GM20000 (cell line): ENCODE data around the gene PPFIA4.

Experiments
- DNase-seq: peaks from one replicate; pipeline ENCODE4 v3.0.0; 2012; ENCODE audit warnings: low spot score
- CTCF ChIP-seq: IDR thresholded peaks from 2 replicates; pipeline ENCODE4 v1.5.1; 2012; ENCODE audit warnings: mild to moderate bottlenecking, control low read depth; ENCODE audit errors: extremely low read depth, missing control alignments

PPFIA4 gene

GRCh38 chr1:203100516-203100869 lies 74.2 kb downstream of the PPFIA4 start:
- DNase-seq = no peak
- no peak for TF ChIP-seq CTCF

- no peak for TF ChIP-seq CTCF
- DNase-seq = no peak
Measured at GRCh38 chr1:203101813-203102634, 75.7 kb downstream of the PPFIA4 start.

DNA sequence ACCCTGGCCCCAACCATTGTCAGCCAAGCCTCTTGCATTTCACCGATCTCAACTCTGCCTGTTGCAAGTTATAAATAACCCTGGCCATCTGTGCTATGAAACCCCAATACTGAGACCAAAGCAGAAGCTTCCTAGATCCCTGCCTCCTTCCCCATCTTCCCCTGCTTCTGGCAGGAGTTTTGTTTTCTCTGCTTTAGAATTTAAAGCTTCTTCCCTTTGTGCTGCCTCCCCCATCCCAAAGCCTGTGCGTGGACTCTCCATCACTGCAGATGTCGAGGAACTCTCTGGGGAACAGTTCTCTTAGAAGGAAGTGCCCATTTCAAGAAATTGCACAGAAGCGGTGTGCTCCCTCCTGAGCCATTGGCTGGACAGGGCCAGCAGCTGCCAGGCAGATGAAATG lies 76.9 kb downstream of the PPFIA4 start:
- TF ChIP-seq CTCF = no peak
- no peak for DNase-seq

DNA sequence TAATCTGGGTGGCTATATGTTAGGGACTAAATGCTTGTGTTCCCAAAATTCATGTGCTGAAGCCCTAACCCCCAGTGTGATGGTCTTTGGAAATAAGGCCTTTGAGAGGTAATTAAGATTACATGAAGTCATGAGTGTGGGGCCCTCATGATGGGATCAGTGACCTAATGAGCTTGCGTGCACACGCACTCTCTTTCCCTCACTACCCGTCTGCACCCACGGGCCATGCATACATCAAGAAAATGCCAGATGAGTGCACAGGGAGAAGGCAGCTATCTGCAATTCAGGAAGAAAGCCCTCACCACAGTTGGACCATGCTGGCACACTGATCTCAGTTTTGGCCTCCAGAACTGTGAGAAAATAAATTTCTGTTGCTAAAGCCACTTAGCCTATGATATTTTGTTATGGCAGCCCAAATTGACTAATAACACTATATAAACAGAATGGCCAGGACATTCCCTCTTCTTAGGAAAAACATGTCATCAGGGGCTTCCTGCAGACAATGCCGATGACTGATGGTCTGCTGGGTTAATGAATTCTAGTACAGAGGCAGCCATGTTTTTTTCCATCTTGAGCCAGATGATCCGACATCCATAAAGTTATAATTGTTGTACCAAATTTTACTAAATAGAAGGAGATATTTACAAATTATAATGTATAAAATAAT lies 77.7 kb downstream of the PPFIA4 start:
- DNase-seq = no peak
- TF ChIP-seq CTCF = no peak

DNA sequence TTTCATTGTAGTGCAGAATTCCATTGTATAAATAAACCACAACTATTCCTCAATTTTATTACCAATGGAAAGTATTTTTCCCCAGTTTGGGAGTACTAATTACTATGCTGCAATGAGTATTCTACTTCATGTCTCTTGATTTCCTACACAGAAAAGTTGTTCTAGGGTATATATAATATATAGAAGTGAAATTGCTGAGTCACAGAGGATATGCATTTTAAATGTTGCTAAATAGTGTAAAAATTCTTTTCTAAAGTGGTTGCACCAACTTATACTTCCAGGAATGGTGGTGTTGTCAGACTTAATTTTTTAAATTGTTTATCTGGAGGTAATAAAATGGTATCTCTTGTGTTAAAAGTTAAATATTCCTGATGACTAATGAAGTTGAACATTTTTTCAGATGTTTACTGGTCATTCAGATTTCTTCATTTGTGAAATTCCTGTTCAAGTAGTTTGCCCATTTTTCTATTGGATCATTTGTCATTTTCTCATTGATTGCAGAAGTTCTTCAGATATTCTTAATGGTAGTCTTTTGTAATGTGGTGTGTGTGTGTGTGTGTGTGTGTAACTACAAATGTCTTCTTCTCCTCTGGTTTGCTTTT lies 78.6 kb downstream of the PPFIA4 start:
- DNase-seq = no peak
- no peak for TF ChIP-seq CTCF

DNA sequence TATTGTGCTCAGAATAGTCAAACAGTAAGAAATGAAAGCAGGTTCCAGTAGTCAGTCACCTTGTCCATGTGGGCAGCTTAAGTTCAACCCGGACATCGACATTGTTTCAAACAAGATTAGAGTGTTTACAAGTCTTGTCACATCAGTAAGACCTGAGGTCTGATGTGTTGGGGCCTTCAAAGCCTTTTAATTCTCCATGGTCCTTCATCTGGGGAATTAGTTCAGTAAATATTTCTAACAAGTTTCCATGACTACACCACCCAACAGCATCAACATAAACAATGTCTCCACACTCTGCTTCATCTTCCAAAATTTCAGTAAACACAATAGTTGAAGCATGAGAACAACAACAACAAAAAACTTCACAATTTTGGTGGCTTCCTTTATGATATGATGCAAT lies 86.2 kb downstream of the PPFIA4 start:
- no peak for DNase-seq
- no peak for TF ChIP-seq CTCF

GRCh38 chr1:203113308-203113707 lies 87.0 kb downstream of the PPFIA4 start:
- no peak for TF ChIP-seq CTCF
- DNase-seq = no peak
